K562 (cell line): ENCODE data around the gene PHLDB1.

Source experiments
- SPI1 ChIP-seq: IDR thresholded peaks from 2 replicates; pipeline ENCODE4 v1.6.1; 2011; ENCODE audit warnings: low read depth, low read length, control low read depth, borderline replicate concordance
- TF ChIP-seq, protein P1 (sequence below), 3 experiments: IDR thresholded peaks in 2 of 3; conservative IDR thresholded peaks in 1 of 3; 2 replicates each; pipeline ENCODE4 v1.5.1; 2011 to 2012; ENCODE audit warnings: low read length in 3 of 3, mild to moderate bottlenecking in 3 of 3, control low read depth in 2 of 3, improper control_type of control experiment in 1 of 3, inconsistent platforms in 1 of 3, low read depth in 1 of 3, mixed read lengths in 1 of 3, moderate library complexity in 1 of 3; ENCODE audit not compliant: insufficient read depth in 2 of 3

GRCh38 chr11:118569670-118570069, 37.7 kb upstream of the PHLDB1 start:
- TF ChIP-seq SPI1 = no peak
- TF ChIP-seq, protein P1, sequence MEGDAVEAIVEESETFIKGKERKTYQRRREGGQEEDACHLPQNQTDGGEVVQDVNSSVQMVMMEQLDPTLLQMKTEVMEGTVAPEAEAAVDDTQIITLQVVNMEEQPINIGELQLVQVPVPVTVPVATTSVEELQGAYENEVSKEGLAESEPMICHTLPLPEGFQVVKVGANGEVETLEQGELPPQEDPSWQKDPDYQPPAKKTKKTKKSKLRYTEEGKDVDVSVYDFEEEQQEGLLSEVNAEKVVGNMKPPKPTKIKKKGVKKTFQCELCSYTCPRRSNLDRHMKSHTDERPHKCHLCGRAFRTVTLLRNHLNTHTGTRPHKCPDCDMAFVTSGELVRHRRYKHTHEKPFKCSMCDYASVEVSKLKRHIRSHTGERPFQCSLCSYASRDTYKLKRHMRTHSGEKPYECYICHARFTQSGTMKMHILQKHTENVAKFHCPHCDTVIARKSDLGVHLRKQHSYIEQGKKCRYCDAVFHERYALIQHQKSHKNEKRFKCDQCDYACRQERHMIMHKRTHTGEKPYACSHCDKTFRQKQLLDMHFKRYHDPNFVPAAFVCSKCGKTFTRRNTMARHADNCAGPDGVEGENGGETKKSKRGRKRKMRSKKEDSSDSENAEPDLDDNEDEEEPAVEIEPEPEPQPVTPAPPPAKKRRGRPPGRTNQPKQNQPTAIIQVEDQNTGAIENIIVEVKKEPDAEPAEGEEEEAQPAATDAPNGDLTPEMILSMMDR (IDR thresholded peaks at IDR 0.05 in 2 of 3, conservative IDR thresholded peaks at IDR 0.05 in 1 of 3; ENCODE audit: insufficient read depth in 2 of 3, low read depth in 1 of 3, low read length in 3 of 3) = no peak
